ENCODE data around the gene NELFE.
A peak's percentile ranks its signal among the peaks of the same experiment; 100 is the strongest.
"Not testable (repeated sequence)": the region's sequence is repeated elsewhere in the genome, so short reads cannot be mapped to it uniquely, and the experiment has no call there.

NELFE gene, protein sequence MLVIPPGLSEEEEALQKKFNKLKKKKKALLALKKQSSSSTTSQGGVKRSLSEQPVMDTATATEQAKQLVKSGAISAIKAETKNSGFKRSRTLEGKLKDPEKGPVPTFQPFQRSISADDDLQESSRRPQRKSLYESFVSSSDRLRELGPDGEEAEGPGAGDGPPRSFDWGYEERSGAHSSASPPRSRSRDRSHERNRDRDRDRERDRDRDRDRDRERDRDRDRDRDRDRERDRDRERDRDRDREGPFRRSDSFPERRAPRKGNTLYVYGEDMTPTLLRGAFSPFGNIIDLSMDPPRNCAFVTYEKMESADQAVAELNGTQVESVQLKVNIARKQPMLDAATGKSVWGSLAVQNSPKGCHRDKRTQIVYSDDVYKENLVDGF

DNA sequence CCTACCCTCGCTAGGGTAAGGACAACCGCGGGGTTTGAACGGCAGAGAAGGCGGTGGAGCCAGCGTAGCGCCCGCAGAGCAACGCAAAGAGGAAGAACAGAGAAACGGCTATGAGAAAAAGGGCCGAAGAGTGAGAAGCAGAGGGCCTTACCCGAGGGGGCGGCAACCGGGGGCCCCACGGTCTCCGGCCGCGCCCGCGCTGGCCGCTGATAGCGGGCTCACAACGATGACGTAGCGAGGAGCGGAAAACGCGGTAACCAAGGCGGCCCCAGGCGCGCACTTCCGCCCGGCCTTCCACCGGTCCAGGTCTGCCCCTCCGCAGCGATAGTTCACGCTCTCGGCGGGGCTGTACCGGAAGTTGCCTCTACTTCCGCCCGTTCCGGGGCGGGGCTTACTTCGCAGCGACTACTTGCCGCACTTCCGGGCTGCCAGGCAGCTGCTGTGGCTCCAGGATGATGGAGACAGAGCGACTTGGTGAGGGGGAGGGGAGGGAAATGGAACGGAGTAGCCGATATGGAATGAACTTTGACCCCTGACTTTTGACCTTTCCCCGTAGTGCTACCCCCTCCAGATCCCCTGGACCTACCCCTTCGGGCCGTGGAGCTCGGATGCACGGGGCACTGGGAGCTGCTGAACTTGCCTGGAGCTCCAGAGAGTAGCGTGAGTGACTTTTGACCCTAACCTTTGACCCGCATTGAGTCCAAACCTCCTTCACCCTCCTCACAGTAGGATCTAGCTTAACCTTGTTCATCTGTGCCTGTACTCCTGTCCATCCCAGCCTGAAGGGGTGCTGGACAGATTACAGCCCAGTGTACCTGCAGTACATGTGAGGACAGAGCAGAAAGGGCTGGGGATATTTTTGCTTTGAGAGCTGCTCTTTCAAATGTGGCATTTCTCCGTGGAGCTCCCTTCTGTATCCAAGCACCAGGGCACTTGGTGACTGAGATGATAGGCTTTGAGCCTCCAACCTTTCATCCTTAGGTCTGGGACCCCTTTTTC is at the start of gene NELFE, which contains the start of gene SKIC2:
TSS of gene NELFE (minus strand) at position 231 of the 999 bp plus-strand sequence. CDS start 525 bp downstream, outside the sequence.
TSS of gene SKIC2 (plus strand) at position 435 of the 999 bp plus-strand sequence. CDS start at position 453, 18 bp downstream.
- peak; percentile 99 for DNase-seq
- TF ChIP-seq GATA1 (IDR thresholded peaks at IDR 0.05; ENCODE audit: low read depth, low read length) = no peak
- peak; percentile 78 for TF ChIP-seq POLR2A (IDR thresholded peaks at IDR 0.05; ENCODE audit: low read length)

DNA sequence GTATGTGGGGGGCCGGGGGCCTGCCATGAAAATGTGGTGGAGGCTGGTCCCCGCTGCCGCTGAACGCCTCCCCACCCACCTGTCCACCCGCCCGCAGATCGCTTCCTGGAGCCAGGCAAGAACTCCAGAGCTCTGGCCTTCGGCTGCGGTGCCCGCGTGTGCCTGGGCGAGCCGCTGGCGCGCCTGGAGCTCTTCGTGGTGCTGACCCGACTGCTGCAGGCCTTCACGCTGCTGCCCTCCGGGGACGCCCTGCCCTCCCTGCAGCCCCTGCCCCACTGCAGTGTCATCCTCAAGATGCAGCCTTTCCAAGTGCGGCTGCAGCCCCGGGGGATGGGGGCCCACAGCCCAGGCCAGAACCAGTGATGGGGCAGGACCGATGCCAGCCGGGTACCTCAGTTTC is 49.3 kb upstream of the NELFE start:
- DNase-seq = not testable (repeated sequence)

DNA sequence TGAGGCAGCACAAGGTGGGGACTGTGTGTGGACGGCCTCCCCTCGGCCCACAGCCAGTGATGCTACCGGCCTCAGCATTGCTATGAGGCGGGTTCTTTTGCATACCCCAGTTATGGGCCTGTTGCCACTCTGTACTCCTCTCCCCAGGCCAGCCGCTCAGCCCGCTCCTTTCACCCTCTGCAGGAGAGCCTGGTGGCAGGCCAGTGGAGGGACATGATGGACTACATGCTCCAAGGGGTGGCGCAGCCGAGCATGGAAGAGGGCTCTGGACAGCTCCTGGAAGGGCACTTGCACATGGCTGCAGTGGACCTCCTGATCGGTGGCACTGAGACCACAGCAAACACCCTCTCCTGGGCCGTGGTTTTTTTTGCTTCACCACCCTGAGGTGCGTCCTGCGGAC is 48.3 kb upstream of the NELFE start:
- not testable (repeated sequence) for DNase-seq

DNA sequence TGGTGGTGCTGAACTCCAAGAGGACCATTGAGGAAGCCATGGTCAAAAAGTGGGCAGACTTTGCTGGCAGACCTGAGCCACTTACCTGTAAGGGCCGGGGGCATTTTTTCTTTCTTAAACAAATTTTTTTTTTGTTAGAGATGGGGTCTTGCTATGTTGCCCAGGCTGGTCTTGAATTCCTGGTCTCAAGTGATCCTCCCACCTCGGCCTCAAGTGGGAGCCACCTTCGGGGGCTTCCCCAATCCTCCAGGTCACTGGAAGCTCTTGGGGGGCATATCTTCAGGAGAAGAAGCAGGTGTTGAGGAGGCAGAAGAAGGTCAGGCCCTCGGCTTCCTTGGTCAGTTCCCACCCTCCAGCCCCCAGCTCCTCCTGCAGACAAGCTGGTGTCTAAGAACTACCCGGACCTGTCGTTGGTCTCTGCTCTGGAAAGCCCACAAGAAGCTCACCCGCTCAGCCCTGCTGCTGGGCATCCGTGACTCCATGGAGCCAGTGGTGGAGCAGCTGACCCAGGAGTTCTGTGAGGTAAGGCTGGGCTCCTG is 47.3 kb upstream of the NELFE start:
- DNase-seq = not testable (repeated sequence)

DNA sequence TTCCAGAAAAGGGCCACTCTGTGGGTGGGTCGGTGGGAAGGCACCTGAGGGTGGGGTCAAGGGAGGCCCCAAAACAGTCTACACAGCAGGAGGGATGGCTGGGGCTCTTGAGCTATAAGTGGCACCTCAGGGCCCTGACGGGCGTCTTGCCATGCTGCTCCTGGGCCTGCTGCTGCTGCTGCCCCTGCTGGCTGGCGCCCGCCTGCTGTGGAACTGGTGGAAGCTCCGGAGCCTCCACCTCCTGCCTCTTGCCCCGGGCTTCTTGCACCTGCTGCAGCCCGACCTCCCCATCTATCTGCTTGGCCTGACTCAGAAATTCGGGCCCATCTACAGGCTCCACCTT is 46.7 kb upstream of the NELFE start:
- not testable (repeated sequence) for DNase-seq

DNA sequence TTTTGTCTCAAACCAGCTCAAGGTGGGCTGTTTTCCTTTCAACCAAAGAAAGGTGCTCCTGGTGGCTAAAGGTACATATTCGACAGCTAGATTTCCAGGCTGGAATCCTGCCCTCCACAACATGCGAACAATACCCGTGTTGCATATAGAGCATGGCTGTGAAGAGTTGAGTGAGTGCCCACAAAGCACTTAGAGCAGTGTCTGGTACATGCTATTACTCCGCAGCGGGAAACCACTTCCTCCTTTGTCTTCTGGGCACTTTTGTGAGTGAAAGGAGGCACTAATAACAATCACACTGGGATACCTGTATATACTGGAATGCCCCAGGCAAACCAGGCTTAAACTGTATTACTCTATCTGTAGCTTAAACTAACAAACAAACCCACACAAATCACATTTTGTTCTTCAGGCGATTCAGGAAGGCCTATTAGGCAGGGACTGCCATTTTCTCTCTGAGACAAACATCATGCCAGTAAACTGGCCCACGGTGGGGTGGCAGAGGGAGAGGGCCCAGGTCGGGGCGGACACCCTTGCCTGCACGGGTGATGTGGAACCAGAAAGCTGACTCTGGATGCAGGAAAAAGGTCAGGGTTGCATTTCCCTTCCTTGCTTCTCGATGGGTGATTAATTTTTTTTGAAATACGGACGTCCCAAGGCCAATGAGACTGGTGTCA is 46.2 kb upstream of the NELFE start:
- DNase-seq = not testable (repeated sequence)

DNA sequence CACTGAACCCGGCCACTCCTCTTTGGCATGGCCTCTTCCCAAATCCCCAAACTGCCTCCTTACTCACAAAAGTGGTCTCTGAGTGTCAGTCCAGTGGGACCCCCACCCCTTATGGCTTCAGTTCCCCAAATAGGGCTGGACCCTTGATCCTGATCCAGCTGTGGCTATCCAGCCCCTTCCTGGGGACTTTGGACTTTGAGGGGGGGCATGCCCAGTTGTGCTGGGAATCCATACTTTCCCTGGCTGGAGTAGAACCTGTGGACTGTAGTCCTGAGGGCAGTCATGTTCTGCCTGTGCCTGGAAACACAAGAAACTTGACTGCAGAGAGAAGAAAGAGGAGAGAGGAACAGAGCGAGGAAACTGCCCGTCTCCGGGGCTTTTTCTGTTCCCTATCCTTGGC is 45.6 kb upstream of the NELFE start:
- not testable (repeated sequence) for DNase-seq

DNA sequence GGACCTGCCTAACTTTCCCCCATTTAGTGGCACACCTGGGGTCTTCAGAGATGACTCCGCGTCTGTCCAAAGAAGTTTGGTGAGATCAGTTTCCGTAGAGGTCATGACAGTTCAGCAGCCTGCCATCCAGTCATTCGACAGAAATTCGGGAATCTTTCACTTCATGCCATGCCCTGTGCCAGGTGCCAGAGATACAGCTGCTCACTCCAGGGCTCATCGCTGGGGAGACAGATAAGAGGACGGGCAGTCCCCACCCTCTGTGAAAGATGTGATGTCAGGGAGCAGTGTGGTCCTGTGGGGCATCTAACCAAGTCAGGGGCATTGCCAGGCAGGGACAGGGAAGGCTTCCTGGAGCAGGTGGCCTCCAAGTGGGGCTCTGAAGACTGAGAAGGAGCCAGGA is 44.5 kb upstream of the NELFE start:
- not testable (repeated sequence) for DNase-seq

DNA sequence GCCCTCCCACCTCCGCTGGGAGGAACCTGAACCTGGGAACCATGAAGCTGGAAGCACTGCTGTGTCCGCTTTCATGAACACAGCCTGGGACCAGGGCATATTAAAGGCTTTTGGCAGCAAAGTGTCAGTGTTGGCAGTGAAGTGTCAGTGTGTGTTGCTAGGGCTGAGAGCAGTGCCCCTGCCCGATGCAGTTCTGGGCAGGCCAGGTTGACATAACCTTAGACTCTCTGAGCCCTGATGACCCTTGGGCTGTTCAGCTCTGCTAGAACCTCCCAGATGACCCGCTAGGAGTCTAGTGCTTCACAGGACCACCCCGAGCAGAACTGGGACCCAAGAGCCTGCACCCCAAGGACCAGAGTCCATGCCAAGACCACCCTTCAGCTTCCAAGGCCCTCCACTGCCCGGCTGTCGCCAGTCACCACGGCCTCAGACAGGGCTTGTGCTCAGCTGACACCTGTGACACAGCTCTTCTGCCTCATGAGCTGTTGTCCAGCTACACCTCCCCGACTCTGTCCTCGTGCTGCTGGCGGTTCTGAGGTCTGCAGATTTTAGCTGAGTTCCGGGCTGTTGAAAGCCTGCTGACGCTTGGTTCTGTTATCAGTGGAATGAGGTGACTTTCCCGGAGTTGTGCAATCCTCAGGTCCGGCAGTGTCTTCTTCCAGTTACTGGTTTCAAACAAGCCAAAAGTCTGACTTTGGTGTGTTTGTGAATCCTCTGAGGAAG is 43.9 kb upstream of the NELFE start:
- not testable (repeated sequence) for DNase-seq

DNA sequence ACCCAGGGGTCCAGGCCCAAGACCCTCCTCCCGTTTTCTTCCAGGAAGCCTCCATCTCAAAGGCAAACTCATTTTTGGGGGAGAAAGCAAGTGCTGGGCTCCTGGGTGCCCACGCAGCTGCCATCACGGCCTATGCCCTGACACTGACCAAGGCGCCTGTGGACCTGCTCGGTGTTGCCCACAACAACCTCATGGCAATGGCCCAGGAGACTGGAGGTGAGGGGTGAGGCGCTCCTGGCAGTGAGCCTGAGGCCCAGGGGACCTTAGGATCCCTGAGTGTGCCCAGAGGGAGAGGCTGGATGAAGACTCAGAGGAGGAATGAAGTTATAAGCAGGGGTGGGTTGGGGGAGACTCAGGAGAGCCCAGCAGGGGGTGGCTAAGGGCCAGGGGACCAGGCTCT is 37.6 kb upstream of the NELFE start:
- not testable (repeated sequence) for DNase-seq

DNA sequence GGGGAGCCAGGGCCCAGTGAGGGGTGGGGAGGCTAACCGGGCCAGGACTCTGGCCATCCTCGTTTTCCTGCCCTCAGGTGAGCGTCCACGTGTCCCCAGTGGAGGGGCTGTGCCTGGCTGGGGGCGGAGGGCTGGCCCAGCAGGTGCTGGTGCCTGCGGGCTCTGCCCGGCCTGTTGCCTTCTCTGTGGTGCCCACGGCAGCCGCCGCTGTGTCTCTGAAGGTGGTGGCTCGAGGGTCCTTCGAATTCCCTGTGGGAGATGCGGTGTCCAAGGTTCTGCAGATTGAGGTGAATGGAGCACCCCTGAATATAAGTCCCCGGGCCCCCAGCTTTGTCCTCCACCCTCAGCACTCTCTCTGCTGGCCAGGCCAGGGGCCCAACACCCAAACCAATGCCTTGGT is 35.6 kb upstream of the NELFE start:
- DNase-seq = not testable (repeated sequence)

DNA sequence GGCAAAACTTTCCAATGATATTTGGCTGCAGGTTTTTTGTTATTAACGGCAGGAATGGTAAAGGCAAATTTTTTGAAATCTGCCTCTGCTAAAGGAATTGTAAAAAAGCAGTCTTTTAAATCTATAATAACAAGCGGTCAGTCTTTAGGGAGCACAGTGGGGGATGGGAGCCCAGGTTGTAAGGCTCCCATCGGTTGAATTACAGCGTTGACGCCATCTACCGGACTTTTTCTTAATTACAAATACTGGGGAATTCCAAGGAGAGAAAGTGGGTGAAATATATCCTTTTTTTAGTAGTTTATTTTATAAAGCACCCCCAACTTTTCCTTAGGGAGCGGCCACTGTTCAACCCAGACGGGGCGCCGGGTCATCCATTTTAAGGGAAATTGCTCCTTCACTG is 30.6 kb upstream of the NELFE start:
- DNase-seq = not testable (repeated sequence)

DNA sequence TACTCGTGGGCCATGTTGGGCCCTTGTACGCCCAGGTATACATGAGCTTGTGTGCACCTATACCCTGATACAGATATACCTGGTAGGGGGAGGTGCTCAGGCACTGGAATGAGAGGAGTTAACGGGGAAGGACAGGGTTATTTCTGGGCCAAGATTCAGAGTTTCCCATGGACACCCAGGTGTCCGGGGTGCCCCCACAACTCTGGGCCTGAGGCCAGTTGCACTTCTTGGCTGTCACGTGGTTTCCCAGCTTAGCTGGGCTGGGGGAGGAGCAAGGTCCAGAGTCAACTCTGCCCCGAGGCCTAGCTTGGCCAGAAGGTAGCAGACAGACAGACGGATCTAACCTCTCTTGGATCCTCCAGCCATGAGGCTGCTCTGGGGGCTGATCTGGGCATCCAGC is 23.0 kb upstream of the NELFE start, which contains the start of gene C4A:
TSS of gene C4A (plus strand) at position 314 of the 400 bp plus-strand sequence. CDS start at position 365, 51 bp downstream.
- DNase-seq = not testable (repeated sequence)

DNA sequence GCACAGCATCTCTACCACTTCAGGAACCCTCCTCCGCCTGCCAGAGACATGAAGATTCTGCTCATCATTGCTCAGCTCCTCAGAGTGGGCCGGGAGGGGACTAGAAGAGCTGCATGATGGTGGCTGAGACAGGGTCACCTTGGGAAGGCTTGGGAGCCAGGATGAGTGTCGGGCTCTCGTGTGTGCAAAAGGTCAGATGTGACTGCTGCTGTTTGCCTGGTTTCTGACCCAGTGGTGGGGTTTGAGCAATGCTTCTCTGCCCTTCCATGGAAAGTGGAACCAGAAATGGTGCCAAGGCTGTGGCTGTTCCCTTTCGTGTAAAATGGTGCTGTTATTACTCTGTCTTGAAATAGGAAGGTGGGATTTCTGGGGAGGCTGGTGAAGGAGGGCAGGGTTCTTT is 22.2 kb upstream of the NELFE start:
- not testable (repeated sequence) for DNase-seq

DNA sequence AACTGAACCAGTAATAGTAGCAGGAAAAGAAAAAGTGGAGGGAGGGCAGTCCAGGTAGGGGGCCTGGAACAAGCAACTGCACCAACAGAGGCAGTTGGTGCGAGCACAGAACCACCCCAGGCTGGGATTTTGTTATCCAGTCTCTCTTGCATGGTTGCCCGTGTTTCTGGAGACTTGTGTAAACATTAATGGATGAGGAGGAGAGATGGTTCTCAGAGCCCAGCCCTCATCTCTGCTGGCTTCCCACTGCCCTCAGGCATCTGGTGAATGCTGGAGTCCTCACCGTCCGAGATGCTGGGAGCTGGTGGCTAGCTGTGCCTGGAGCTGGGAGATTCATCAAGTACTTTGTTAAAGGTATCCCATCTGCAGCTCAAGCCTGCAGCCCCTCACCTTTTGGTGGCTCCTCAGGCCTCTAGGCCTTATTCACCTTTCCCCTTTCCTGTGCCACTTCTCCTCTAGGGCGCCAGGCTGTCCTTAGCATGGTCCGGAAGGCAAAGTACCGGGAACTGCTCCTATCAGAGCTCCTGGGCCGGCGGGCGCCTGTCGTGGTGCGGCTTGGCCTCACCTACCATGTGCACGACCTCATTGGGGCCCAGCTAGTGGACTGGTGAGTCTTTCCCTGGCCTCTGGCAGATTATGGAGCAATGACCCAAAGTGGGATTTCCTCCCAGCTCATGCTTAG is 21.6 kb upstream of the NELFE start:
- not testable (repeated sequence) for DNase-seq
